ENCODE data around the gene AFMID.
"Not testable (repeated sequence)": the region's sequence is repeated elsewhere in the genome, so short reads cannot be mapped to it uniquely, and the experiment has no call there.

Gene AFMID

GRCh38 chr17:78154903-78155811, 32.0 kb upstream of the AFMID start:
- no peak for DNase-seq (ENCODE audit: low read depth in 2 of 2)

- no peak for DNase-seq (ENCODE audit: low read depth in 2 of 2)
Observed at GRCh38 chr17:78159575-78160158, 27.5 kb upstream of the AFMID start.

- no peak for DNase-seq (ENCODE audit: low read depth in 2 of 2)
Observed at GRCh38 chr17:78163881-78164747, 23.0 kb upstream of the AFMID start.

- DNase-seq (ENCODE audit: low read depth in 2 of 2) = no peak
Observed at GRCh38 chr17:78164748-78165607, 22.2 kb upstream of the AFMID start.

GRCh38 chr17:78166416-78166815, 20.7 kb upstream of the AFMID start:
- no peak for DNase-seq (ENCODE audit: low read depth in 2 of 2)

- peak; percentile 76 to 89 for DNase-seq (ENCODE audit: low read depth in 2 of 2)
Observed at GRCh38 chr17:78168242-78168902, 18.8 kb upstream of the AFMID start, which contains the start of gene SYNGR2. Gene SYNGR2 (plus strand): TSS chr17:78168581. CDS start chr17:78168617, 36 bp downstream.

- peak; percentile 44 to 52 for DNase-seq (ENCODE audit: low read depth in 2 of 2)
Observed at GRCh38 chr17:78168903-78169793, 18.0 kb upstream of the AFMID start.

GRCh38 chr17:78170692-78171590, 16.2 kb upstream of the AFMID start:
- no peak for DNase-seq (ENCODE audit: low read depth in 2 of 2)

GRCh38 chr17:78171591-78172248, 15.4 kb upstream of the AFMID start:
- DNase-seq (ENCODE audit: low read depth in 2 of 2) = not testable (repeated sequence)

GRCh38 chr17:78172249-78173051, 14.7 kb upstream of the AFMID start:
- no peak for DNase-seq (ENCODE audit: low read depth in 2 of 2)

- no peak for DNase-seq (ENCODE audit: low read depth in 2 of 2)
Observed at GRCh38 chr17:78173097-78173715, 14.0 kb upstream of the AFMID start.

- DNase-seq (ENCODE audit: low read depth in 2 of 2) = no peak
Observed at GRCh38 chr17:78174346-78174869, 12.8 kb upstream of the AFMID start.

- DNase-seq (ENCODE audit: low read depth in 2 of 2) = no peak
Observed at GRCh38 chr17:78174870-78175642, 12.1 kb upstream of the AFMID start.

- no peak for DNase-seq (ENCODE audit: low read depth in 2 of 2)
Observed at GRCh38 chr17:78175643-78175981, 11.6 kb upstream of the AFMID start.

- DNase-seq (ENCODE audit: low read depth in 2 of 2) = peak; percentile 60 to 67
Observed at GRCh38 chr17:78176548-78177025, 10.6 kb upstream of the AFMID start.

- no peak for DNase-seq (ENCODE audit: low read depth in 2 of 2)
Observed at GRCh38 chr17:78179372-78179771, 7.8 kb upstream of the AFMID start.

Measured in stimulated activated CD8-positive, alpha-beta memory T cell treated with anti-CD3 and anti-CD28 coated beads, Interleukin-2, amount 100 ng/mL, for 48 hours (primary cell).